OCI-LY1 (cell line): ENCODE data around the gene ANKS6.

Source experiments
- H2AFZ ChIP-seq: fragments of 200-600 bp; sonication (generic), shearing (Covaris generic); 2 replicates; pipeline ENCODE4 v1.6.0; 2014; ENCODE audit warnings: antibody characterized with exemption, mild to moderate bottlenecking, low read length
- H3F3A ChIP-seq: fragments of 200-600 bp; sonication (generic), shearing (Covaris generic); 2 replicates; pipeline ENCODE4 v1.6.0; 2014; ENCODE audit warnings: mild to moderate bottlenecking, antibody characterized with exemption, low read length, moderate library complexity; ENCODE audit not compliant: insufficient read depth
- H3K27ac ChIP-seq: fragments of 200-600 bp; sonication (generic); 2 replicates; pipeline ENCODE4 v1.5.1; 2014; ENCODE audit warnings: low read length, mixed run types, mild to moderate bottlenecking, low read depth; ENCODE audit not compliant: poor library complexity, severe bottlenecking
- H3K27me3 ChIP-seq: fragments of 200-600 bp; sonication (generic); 2 replicates; pipeline ENCODE4 v1.6.0; 2014; ENCODE audit warnings: antibody characterized with exemption, mild to moderate bottlenecking, low read length, moderate library complexity; ENCODE audit not compliant: insufficient read depth
- H3K36me3 ChIP-seq: fragments of 200-600 bp; sonication (generic); 2 replicates; pipeline ENCODE4 v1.6.1; 2014; ENCODE audit warnings: mild to moderate bottlenecking, antibody characterized with exemption, low read length, moderate library complexity, mixed read lengths; ENCODE audit not compliant: insufficient read depth
- H3K4me1 ChIP-seq: fragments of 200-600 bp; sonication (generic); 2 replicates; pipeline ENCODE4 v1.5.1; 2014; ENCODE audit warnings: mild to moderate bottlenecking, low read length, moderate library complexity; ENCODE audit not compliant: insufficient read depth, severe bottlenecking
- H3K4me2 ChIP-seq: fragments of 200-600 bp; sonication (generic), shearing (Covaris generic); 2 replicates; pipeline ENCODE4 v1.6.1; 2014; ENCODE audit warnings: low read length
- H3K4me3 ChIP-seq: fragments of 200-600 bp; sonication (generic); 2 replicates; pipeline ENCODE4 v1.5.1; 2014; ENCODE audit warnings: low read length, low read depth, mild to moderate bottlenecking, mixed read lengths; ENCODE audit not compliant: poor library complexity, severe bottlenecking
- H3K79me2 ChIP-seq: fragments of 200-600 bp; shearing (Covaris generic); 2 replicates; pipeline ENCODE4 v1.6.1; 2016; ENCODE audit warnings: mixed run types, low read length, mixed read lengths; ENCODE audit not compliant: insufficient read depth
- H3K9ac ChIP-seq: fragments of 200-600 bp; sonication (generic), shearing (Covaris generic); 2 replicates; pipeline ENCODE4 v1.6.1; 2014; ENCODE audit warnings: mild to moderate bottlenecking, low read length, mixed read lengths
- H3K9me2 ChIP-seq: fragments of 200-600 bp; sonication (generic), shearing (Covaris generic); 2 replicates; pipeline ENCODE4 v1.6.1; 2014; ENCODE audit warnings: low read depth, mild to moderate bottlenecking, low read length, mixed read lengths
- H3K9me3 ChIP-seq: fragments of 200-600 bp; shearing (Covaris generic); 2 replicates; pipeline ENCODE4 v1.6.1; 2014; ENCODE audit warnings: low read length, mixed read lengths
- H4K20me1 ChIP-seq: fragments of 200-600 bp; sonication (generic), shearing (Covaris generic); 2 replicates; pipeline ENCODE4 v1.6.0; 2016; ENCODE audit warnings: mild to moderate bottlenecking, low read length; ENCODE audit not compliant: insufficient read depth
- CTCF ChIP-seq: fragments of 200-600 bp; sonication (generic), shearing (Covaris generic); IDR thresholded peaks from 2 replicates; pipeline ENCODE4 v1.5.1; 2017; ENCODE audit warnings: mild to moderate bottlenecking, antibody characterized with exemption, low read length, moderate library complexity, mixed read lengths
- EZH2 ChIP-seq: fragments of 200-600 bp; sonication (generic), shearing (Covaris generic); IDR thresholded peaks from 2 replicates; pipeline ENCODE4 v1.8.0; 2017; ENCODE audit warnings: borderline replicate concordance, mixed run types, mild to moderate bottlenecking, antibody characterized with exemption, low read length, moderate library complexity, mixed read lengths

ANKS6 gene

GRCh38 chr9:98801561-98801960, 5.2 kb upstream of the ANKS6 start:
- Histone ChIP-seq H2AFZ (no peak overlapping the region), H4K20me1 (no peaks in the 10 kb centered on the region), H3K36me3 (no peaks in the 10 kb centered on the region; the same call in 1 of the 2 replicates), H3K4me2 (no peak overlapping the region), H3K9ac (no peak overlapping the region), H3F3A (no peaks in the 10 kb centered on the region), H3K9me3 (0 out of 2 replicates have a peak, but pooled peaks cover 3% of the 10 kb centered on the region), H3K9me2 (no peaks in the 10 kb centered on the region), H3K27me3 (peaks cover 5% of the 10 kb centered on the region; the same call in 1 of the 2 replicates), H3K4me3 (no peak overlapping the region), H3K27ac (no peak overlapping the region), H3K4me1 (peaks cover under 1% of the 10 kb centered on the region), H3K79me2 (no peaks in the 10 kb centered on the region)
- TF ChIP-seq EZH2 (no peak), CTCF (no peak)

- no peaks in the 10 kb centered on the region for H4K20me1 ChIP-seq
- no peaks in the 10 kb centered on the region for H3K79me2 ChIP-seq
- no peak overlapping the region for H3K4me2 ChIP-seq
- H3K36me3 ChIP-seq, result no peaks in the 10 kb centered on the region; the same call in 1 of the 2 replicates
- H3K27me3 ChIP-seq, result peaks cover 5% of the 10 kb centered on the region; the same call in 1 of the 2 replicates
- H3K9ac ChIP-seq, result no peak overlapping the region
- TF ChIP-seq EZH2 (no peak), CTCF (no peak)
- no peak overlapping the region for H3K4me3 ChIP-seq
- no peak overlapping the region for H3K27ac ChIP-seq
- no peaks in the 10 kb centered on the region for H3K9me2 ChIP-seq
- H3K9me3 ChIP-seq, result 0 out of 2 replicates have a peak, but pooled peaks cover 3% of the 10 kb centered on the region
- peaks cover 11% of the 10 kb centered on the region for H3K4me1 ChIP-seq
- H2AFZ ChIP-seq, result no peak overlapping the region
- H3F3A ChIP-seq, result no peaks in the 10 kb centered on the region
Measured at GRCh38 chr9:98798254-98798653, 1.9 kb upstream of the ANKS6 start.

- no peak overlapping the region for H3K4me3 ChIP-seq
- H3K27me3 ChIP-seq, result peaks cover 5% of the 10 kb centered on the region; the same call in 1 of the 2 replicates
- H3F3A ChIP-seq, result no peaks in the 10 kb centered on the region
- H3K9me3 ChIP-seq, result 0 out of 2 replicates have a peak, but pooled peaks cover 3% of the 10 kb centered on the region
- no peak overlapping the region for H2AFZ ChIP-seq
- H3K4me1 ChIP-seq, result peaks cover 18% of the 10 kb centered on the region
- TF ChIP-seq CTCF, result no peak
- no peak for TF ChIP-seq EZH2
- no peak overlapping the region for H3K9ac ChIP-seq
- no peaks in the 10 kb centered on the region; the same call in 1 of the 2 replicates for H3K36me3 ChIP-seq
- H3K79me2 ChIP-seq, result no peaks in the 10 kb centered on the region
- no peak overlapping the region for H3K4me2 ChIP-seq
- no peak overlapping the region for H3K27ac ChIP-seq
- H4K20me1 ChIP-seq, result no peaks in the 10 kb centered on the region
- H3K9me2 ChIP-seq, result no peaks in the 10 kb centered on the region
Measured at GRCh38 chr9:98797491-98797890, 1.1 kb upstream of the ANKS6 start.
